ENCODE measurements around the gene C7. TPM values are rescaled to one million over a fixed set of nuclear protein-coding genes. Genes with fewer than 3 reads are reported as not detected.

The C7 gene
- total and polyA plus RNA-seq, 2 experiments from 2014 or later = 0.05 to 0.07 TPM

DNA sequence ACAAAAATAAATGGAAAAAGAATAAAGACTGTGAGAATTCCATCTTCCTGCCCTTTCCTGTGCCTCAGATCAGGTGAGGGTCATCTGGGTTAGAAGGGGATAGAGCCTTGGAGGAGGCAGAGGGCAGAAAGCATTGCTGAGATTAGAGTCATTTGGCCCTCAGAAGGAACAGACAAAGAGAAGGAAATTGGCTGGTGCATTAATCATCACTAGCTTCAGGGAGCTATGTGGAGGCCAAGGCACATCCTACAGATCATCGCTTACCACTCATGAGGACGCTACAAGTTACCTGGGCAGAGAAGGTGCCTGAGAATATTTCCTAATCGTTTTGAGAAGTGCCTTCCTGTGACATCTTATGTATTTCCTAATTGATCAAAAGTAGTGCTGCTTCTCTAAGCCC, 74.5 kb downstream of the C7 start (continued):
- TF ChIP-seq, protein P1, sequence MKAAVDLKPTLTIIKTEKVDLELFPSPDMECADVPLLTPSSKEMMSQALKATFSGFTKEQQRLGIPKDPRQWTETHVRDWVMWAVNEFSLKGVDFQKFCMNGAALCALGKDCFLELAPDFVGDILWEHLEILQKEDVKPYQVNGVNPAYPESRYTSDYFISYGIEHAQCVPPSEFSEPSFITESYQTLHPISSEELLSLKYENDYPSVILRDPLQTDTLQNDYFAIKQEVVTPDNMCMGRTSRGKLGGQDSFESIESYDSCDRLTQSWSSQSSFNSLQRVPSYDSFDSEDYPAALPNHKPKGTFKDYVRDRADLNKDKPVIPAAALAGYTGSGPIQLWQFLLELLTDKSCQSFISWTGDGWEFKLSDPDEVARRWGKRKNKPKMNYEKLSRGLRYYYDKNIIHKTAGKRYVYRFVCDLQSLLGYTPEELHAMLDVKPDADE (IDR thresholded peaks at IDR 0.05) = no peak
- TF ChIP-seq STAT1 (IDR thresholded peaks at IDR 0.05; ENCODE audit: unreplicated experiment) = no peak

DNA sequence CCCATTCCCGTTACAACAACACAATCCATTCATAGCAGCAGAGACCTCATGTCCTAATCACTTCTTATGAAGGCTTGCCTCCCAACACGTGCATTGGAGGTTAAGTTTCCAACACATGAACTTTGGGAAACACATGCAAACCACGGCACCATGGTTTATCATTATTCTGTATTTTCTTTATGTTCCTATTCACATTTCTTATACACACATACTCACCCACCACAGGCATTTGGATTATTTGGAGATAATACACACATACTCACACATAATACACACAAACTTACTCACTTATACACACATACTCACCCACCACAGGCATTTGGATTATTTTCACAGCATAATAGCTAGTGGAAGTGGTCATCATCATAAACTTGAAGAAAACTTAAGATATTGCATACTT, 75.6 kb downstream of the C7 start:
- H3K27ac Mint-ChIP-seq = no peak overlapping the region
- Histone ChIP-seq H3K9me2 (ENCODE audit: insufficient read depth) (no peaks in the 10 kb centered on the region), H4K20me1 (replicated peaks; ENCODE audit: insufficient read depth) (no peaks in the 10 kb centered on the region), H3K27ac (ENCODE audit: low read depth) (no peak overlapping the region), H3K79me2 (replicated peaks; ENCODE audit: insufficient read depth) (no peaks in the 10 kb centered on the region), H2AFZ (no peak overlapping the region), H3K4me2 (no peak overlapping the region), H3K27me3 (ENCODE audit: insufficient read depth) (no peaks in the 10 kb centered on the region), H3F3A (replicated peaks; ENCODE audit: low read depth) (no peaks in the 10 kb centered on the region), H3K4me3 (no peak overlapping the region), H3K36me3 (ENCODE audit: insufficient read depth) (no peaks in the 10 kb centered on the region), H3K4me1 (ENCODE audit: insufficient read depth) (no peaks in the 10 kb centered on the region)
- no peaks in the 10 kb centered on the region for H3K4me1 Mint-ChIP-seq
- peaks cover 3% of the 10 kb centered on the region for H3K27me3 Mint-ChIP-seq (ENCODE audit: insufficient read depth, low read depth, poor library complexity)
- H3K4me3 Mint-ChIP-seq = no peak overlapping the region
- ATAC-seq (no peak), DNase-seq (ENCODE audit: low spot score) (no peak)
- no peaks in the 10 kb centered on the region for H3K9me3 Mint-ChIP-seq
- TF ChIP-seq ZNF331 (CRISPR knock-in tag; IDR thresholded peaks at IDR 0.05; ENCODE audit: low read depth) = no peak
- no peak for TF ChIP-seq CREB1 (CRISPR knock-in tag; IDR thresholded peaks at IDR 0.05; ENCODE audit: low read depth)
- no peak for TF ChIP-seq CTCF (conservative IDR thresholded peaks at IDR 0.05; ENCODE audit: low read depth in 2 of 2)
- no peak for TF ChIP-seq EZH2 (IDR thresholded peaks at IDR 0.05; ENCODE audit: low read depth, unreplicated experiment)
- no peak for TF ChIP-seq NANOG (IDR thresholded peaks at IDR 0.05; ENCODE audit: borderline replicate concordance)
- TF ChIP-seq REST (IDR thresholded peaks at IDR 0.05; ENCODE audit: unreplicated experiment) = no peak
- no peak for TF ChIP-seq POLR2AphosphoS5 (IDR thresholded peaks at IDR 0.05; ENCODE audit: low read depth)
- no peaks in the 10 kb centered on the region for H3K36me3 Mint-ChIP-seq (ENCODE audit: low read depth)

Data from GM23338 (cell line).